ENCODE results near the gene URAD. TPM values are rescaled to one million over a fixed set of nuclear protein-coding genes. Genes with fewer than 3 reads are reported as not detected.
"Not testable (repeated sequence)": the region's sequence is repeated elsewhere in the genome, so short reads cannot be mapped to it uniquely, and the experiment has no call there.

URAD gene
- total RNA-seq, 2 donors from 2014 or later, result 44.8 to 46.4 TPM

- intact Hi-C loops (cut with DNase I, micrococcal nuclease), result no loop called here
- peak in 1 of 2 donors; percentile 28 for DNase-seq
- no peak for ATAC-seq
These were observed 23.7 kb downstream of the URAD start for GRCh38 chr13:27964741-27965323.

- peak in 1 of 2 donors; percentile 64 for DNase-seq
- intact Hi-C loops (cut with DNase I, micrococcal nuclease); ATAC-seq: not testable (repeated sequence)
These were observed 24.3 kb downstream of the URAD start for GRCh38 chr13:27964206-27964605.

DNA sequence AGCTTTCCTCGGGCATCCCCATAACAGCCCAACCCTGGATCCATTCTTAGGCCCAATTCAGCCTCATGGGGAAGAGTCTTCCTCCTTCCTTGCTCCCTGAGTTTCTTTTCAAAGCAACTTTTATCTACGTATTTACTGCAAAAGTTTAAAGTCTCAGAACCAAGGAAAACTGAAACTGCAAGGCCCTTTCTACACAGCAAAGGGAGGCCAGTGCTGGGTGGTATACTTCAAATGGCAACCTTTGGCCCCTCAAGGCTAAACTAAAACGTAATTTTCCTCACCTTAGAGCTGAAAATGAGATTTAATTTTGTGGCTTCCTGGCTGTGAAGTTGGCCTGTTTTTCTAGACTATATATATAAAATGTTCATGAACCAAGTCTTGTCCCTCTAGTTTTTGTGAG is 25.0 kb downstream of the URAD start:
- no peak for ATAC-seq
- intact Hi-C loops (cut with DNase I, micrococcal nuclease), result no loop called here
- no peak for DNase-seq

DNA sequence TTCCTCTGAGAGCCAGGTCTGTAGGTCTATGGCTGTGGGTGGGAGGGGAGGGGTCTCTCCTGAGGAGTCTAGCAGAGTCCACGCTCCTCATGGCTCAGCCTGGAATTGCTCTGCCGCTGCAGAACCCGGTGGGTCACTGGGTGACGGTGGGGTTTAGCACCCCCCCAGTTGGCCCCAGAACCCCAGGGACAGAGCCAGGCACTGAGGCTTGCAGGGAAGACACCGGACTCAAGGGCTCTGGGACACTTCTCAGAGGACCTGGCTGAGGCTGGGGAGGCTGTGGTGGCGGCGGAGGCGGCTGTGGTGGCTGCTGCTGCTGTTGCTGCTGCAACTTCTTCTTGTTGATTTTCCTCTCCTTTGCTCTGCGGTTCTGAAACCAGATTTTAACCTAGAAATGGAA is 25.5 kb downstream of the URAD start:
- DNase-seq (peak in 1 of 2 donors; percentile 23), ATAC-seq (no peak)
- intact Hi-C loops (cut with DNase I, micrococcal nuclease), result no loop called here

DNA sequence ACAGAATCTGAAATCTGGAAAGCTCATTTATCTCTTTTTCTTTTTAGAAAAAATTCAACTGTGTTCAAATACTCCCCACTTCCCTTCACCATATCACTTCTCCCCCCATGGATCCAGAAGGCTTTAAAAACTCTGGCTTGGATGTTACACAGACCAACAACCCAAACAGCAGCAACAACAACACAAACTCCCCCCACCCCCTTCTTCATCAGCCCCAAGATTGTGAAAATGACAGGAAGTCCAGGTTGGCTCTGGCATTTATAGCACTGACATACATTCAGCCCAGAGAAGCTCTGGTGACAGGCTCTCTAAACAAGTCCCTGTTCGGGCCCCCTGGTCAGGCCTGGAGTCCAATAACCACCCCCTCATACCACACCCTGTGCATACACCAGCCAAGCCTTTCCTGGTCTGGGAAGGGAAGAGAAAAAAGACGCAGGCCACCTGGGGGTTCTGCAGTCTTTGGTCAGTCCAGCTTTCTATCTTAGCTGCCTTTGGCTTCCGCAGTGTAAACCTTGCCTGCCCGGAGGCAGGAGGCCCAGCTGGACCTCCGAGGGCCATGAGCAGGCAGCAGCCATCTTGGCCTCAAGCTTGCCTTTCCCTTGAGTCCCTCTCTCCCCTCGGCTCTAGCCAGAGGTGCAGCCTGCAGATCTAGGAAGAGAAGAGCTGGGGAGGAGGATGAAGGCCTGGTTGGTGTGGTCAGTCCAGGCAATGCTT is 26.2 kb downstream of the URAD start:
- DNase-seq, result peak; percentile 54 to 74
- ATAC-seq, result peak; percentile 16
- intact Hi-C loops (cut with DNase I, micrococcal nuclease), result no loop called here

DNA sequence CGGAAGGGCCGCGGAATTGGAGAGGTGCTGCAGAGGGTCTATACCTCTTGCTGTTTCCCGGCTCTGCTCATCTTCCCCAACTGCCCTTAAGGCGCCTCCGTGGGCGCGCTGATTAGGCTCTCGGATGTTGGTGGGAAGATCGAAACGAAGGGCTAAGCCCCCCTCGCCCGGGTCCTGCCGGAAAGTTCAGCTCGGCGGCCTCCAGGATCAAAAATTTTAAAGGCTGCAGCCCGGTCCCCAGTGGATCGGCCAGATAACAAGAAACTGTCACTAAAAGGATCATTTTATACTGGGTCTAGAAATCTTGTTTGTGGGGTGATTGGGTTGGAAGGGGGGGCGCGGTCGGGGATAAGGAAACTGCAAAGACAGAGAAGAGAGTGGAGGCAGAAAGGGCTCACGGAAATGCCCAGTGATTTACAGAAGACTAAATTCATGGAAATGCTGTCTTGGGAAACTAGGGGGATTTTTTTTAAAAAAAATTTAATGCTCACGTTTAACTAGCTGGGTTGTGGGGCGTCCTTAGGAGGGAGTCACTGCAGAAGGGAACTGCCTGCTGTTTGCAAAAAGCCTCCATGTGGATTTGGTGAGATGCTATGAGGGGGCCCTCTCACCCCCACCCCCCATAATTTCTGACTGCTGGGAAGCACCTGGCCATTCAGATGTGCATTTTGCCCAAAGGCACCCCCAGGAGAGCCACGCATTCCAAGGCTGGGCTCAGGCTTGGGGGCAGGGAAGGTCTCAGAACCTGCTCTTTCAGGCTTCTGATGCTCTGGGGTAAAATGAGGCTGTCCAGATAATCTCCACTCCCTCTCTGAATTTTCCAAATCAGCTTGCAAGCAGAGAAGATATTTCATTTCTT is 27.0 kb downstream of the URAD start:
- DNase-seq, result no peak
- intact Hi-C loops (cut with DNase I, micrococcal nuclease), result no loop called here
- ATAC-seq, result no peak

GRCh38 chr13:27960362-27961226 is 27.9 kb downstream of the URAD start:
- peak; percentile 83 to 87 for DNase-seq

DNA sequence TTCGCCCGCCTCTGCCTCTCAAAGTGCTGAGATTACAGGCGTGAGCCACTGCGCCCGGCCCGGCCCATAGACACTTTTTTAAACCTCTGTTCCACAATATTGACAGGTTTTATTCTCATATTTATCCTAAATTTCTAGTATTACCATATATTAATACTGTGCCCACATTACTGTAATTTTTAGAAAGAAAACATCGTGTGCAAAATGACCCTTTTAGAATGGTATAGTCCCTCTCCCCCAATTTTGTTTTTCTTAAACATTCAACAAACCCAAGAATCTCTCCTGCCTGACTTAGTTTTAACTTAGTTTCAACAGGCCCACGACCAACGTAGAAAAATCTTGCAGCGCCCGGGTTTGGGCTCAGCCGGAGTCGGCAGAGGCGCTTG is 28.5 kb downstream of the URAD start:
- no peak for DNase-seq
- intact Hi-C loops (cut with DNase I, micrococcal nuclease), result loop anchor here in 1 of 2 donors (10.0 kb wide), 1 partner anchor 125 kb away; no protein-coding TSS in a partner anchor
- no peak for ATAC-seq

More at GRCh38 chr13:27960362-27961226, 27.9 kb downstream of the URAD start:
- intact Hi-C loops (cut with DNase I, micrococcal nuclease), result no loop called here
- peak; percentile 64 for ATAC-seq

- intact Hi-C loops (cut with DNase I, micrococcal nuclease), result loop anchor here in 1 of 2 donors (10.0 kb wide), 1 partner anchor 122 kb away; no protein-coding TSS in a partner anchor
- ATAC-seq (no peak), DNase-seq (no peak)
These were observed 31.8 kb downstream of the URAD start for GRCh38 chr13:27956576-27957300.

DNA sequence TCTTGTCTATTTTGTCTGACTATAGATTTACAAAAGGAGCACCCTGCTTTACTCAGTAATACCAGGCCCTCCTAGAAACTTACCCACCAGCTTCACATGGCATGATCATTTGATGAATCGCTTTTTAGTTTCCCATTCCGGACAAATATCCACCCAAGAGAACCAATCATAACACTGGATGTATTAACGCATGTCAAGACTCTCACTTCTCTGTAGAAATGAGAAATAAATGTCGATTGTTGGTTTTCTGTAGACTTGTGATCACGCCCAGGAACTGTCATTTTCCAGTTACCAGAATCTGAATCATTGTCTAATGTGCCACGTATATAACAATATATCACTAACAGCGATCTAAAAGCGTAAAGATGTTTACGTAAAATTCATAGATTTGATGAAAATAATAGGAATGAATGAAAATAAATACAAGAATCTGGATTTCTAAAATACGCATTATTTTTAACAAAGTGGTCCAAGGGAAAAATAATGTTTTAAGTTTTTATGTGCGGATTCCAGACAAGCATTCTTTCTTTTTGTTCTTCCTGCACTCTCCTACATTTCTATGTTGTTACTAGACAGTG is 33.4 kb downstream of the URAD start:
- intact Hi-C loops (cut with DNase I, micrococcal nuclease), result loop anchor here in 1 of 2 donors (10.0 kb wide), 1 partner anchor 120 kb away; no protein-coding TSS in a partner anchor
- no peak for ATAC-seq
- no peak for DNase-seq

GRCh38 chr13:27954406-27954851 is 34.1 kb downstream of the URAD start:
- intact Hi-C loops (cut with DNase I, micrococcal nuclease), result loop anchor here in 1 of 2 donors (10.0 kb wide), 1 partner anchor 120 kb away; no protein-coding TSS in a partner anchor
- ATAC-seq (peak; percentile 47), DNase-seq (peak; percentile 45 to 68)

DNA sequence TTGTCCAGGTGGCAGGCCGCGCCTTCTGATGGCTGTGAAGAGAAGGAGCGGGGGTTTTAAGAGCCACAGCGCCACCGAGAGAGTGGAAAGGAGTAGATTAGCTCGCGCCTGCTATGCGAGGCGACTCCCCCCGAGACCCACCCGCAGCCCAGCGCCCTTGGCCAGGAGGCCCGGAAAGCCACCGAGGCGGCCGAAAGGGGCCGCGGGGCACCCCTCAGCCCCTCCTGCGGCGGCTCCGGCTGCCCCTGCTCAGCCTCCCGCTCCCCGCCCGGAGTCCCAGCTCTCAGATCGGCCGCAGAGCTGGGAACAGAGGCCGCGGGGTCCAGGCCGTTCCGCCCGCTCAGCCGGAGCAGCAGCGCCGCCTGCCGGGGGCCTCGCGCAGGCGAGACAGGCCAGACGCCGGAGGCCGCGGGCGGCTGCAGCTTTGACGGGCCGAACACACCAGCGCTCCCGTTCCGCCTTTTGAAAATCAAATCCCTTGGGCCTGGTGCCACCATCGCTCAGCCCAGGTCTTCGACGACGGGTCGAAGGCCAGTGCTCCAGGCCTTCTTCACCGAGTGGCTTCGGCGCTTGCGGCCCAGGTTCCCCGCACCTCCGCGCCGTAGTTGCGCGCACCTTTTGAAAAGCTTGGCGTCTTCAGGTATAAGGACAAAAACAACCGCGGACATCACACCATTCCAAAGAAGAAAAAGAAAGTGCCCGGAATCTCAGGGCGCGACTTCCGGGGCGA is 34.7 kb downstream of the URAD start:
- ATAC-seq (peak; percentile 72), DNase-seq (peak; percentile 81 to 87)
- intact Hi-C loops (cut with DNase I, micrococcal nuclease), result loop anchor here in 1 of 2 donors (10.0 kb wide), 1 partner anchor 119 kb away; no protein-coding TSS in a partner anchor

GRCh38 chr13:27952876-27953675 is 35.4 kb downstream of the URAD start:
- intact Hi-C loops (cut with DNase I, micrococcal nuclease), result loop anchor here in 1 of 2 donors (10.0 kb wide), 1 partner anchor 118 kb away; no protein-coding TSS in a partner anchor
- ATAC-seq, result peak; percentile 60
- peak; percentile 82 to 85 for DNase-seq

DNA sequence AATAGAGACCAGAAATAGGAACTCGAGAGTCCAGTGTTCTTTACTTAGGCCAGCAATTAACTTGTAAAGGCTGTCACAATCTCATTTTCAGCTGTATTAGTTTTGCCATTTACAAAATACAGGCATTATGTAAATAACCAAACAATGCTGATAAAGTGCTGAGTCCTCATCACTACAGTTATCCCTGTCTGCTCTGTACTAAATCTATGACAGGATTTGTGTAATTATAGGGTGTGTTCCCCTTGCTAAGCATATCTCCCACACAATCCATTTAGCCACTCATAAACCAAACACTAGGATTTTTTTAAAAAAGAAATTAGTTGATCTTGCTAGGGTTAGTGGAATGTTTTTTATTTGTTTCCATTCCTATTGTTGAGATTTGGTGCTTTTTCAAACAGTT is 45.5 kb downstream of the URAD start:
- no peak for DNase-seq

GRCh38 chr13:27933580-27934328 is 54.7 kb downstream of the URAD start:
- intact Hi-C loops (cut with DNase I, micrococcal nuclease), result no loop called here
- ATAC-seq, result no peak

More for the DNA sequence above, 45.5 kb downstream of the URAD start:
- ATAC-seq, result peak; percentile 89
- intact Hi-C loops (cut with DNase I, micrococcal nuclease), result no loop called here

More at GRCh38 chr13:27933580-27934328, 54.7 kb downstream of the URAD start:
- DNase-seq, result no peak
